ENCODE data around the gene PRRT4.

The PRRT4 gene

DNA sequence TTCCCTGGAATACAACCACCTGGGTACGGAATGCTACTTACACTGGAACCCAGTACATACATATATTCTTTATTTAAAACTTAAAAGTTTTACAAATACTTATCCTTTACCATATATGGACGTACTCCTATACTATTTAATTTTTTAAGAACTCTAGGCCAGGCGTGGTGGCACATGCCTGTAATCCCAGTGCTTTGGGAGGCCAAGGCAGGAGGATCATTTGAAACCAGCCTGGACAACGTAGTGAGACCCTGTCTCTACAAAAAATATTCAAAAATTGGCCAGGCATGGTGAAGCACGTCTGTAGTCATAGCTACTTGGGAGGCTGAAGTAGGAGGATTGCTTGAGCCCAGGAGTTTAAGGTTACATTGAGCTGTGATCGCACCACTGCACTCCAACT, 19.8 kb downstream of the PRRT4 start:
- H3K4me3 ChIP-seq (ENCODE audit: low read depth, low read length) = peak overlapping the region; percentile 99
- TF ChIP-seq, protein P1, sequence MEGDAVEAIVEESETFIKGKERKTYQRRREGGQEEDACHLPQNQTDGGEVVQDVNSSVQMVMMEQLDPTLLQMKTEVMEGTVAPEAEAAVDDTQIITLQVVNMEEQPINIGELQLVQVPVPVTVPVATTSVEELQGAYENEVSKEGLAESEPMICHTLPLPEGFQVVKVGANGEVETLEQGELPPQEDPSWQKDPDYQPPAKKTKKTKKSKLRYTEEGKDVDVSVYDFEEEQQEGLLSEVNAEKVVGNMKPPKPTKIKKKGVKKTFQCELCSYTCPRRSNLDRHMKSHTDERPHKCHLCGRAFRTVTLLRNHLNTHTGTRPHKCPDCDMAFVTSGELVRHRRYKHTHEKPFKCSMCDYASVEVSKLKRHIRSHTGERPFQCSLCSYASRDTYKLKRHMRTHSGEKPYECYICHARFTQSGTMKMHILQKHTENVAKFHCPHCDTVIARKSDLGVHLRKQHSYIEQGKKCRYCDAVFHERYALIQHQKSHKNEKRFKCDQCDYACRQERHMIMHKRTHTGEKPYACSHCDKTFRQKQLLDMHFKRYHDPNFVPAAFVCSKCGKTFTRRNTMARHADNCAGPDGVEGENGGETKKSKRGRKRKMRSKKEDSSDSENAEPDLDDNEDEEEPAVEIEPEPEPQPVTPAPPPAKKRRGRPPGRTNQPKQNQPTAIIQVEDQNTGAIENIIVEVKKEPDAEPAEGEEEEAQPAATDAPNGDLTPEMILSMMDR (IDR thresholded peaks at IDR 0.05; ENCODE audit: low read depth, low read length) = no peak
- no peak for DNase-seq
- no peaks in the 10 kb centered on the region for H3K9me3 ChIP-seq
- H3K27me3 ChIP-seq = no peaks in the 10 kb centered on the region
- H3K4me1 ChIP-seq = peaks cover 6% of the 10 kb centered on the region; the same call in 1 of the 2 replicates
- H3K36me3 ChIP-seq = peaks cover 29% of the 10 kb centered on the region

DNA sequence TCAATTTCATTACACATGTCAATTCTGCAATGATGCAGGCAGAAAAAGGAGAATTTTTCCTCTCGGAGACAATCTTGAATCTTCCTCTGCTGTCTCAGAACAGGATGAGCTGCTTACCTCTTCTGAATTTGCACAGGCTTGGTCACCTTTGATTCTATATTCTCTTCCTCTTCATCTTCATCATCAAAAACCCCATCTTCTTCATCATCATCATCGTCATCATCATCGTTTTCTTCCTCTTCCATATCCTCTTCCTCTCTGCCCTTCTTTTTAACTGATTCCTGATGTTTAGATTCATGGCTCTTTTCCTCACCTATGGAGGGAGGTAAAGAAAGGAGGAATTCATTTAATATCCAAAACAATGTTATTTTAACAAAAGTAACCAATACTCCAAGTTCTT, 25.8 kb downstream of the PRRT4 start:
- Histone ChIP-seq H3K36me3 (peaks cover 86% of the 10 kb centered on the region), H3K27me3 (no peaks in the 10 kb centered on the region), H3K9me3 (no peaks in the 10 kb centered on the region), H3K4me1 (no peaks in the 10 kb centered on the region), H3K4me3 (ENCODE audit: low read depth, low read length) (no peak overlapping the region)
- TF ChIP-seq, protein P1 (IDR thresholded peaks at IDR 0.05; ENCODE audit: low read depth, low read length) = no peak
- DNase-seq = no peak

DNA sequence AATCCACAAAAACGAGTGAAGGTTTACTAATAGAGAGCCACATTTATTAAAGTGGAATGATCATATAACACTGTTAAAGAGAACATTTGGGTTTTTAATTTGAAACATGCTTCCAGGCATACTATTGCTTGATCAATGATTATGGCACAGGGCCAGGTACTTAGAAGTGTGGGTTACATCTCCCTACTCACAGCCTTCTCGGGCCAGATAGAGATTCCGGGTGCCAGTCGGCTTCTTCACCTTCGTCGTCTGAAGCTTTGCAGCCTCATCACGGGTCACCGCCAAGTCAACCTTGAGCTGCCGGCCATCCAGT, 37.2 kb downstream of the PRRT4 start:
- Histone ChIP-seq H3K4me1 (no peaks in the 10 kb centered on the region), H3K4me3 (ENCODE audit: low read depth, low read length) (no peak overlapping the region), H3K9me3 (no peaks in the 10 kb centered on the region), H3K36me3 (peaks cover 93% of the 10 kb centered on the region), H3K27me3 (no peaks in the 10 kb centered on the region)
- TF ChIP-seq, protein P1 (IDR thresholded peaks at IDR 0.05; ENCODE audit: low read depth, low read length) = no peak
- no peak for DNase-seq

DNA sequence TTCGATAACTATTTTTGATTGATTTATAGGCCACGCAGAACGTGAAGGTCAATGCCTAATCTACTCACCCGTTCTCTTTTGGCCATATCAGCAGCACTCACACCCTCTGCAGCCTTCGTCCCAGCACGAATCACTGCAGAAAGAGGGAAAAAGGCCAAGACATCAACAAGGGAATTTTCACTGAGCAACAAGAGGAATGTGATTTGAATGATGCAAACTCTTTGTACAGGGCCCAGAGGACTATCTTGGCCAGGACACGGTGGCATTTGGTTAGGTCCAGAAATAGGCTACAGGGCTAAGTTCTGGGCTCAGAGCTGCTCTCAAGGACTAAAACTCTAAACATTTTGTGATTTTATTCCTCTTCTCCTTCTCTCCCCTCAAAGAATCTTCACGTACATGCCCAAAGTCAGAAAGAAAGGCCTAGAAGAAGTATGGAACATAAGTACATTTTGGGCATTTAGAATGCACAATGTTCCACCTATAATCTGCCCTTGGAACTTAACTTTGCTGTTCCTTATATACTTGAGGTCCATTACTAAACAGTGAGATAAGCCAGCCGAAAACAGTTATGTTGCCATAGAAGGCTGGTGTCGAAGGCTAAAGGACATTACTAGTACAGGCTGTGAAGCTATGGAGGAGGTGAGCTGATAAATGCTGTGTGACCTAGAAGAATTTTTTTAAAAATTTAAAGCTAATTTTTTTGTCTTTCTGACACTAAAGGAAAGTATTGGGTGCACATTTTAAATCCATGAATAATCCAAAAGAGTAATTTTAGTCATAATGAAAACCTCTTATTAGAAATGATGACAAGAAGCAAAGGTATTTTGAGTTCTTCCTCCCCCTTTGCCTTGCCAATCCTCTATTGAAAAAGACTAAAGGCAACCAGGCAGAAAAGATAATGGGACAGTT, 37.8 kb downstream of the PRRT4 start:
- Histone ChIP-seq H3K27me3 (no peaks in the 10 kb centered on the region), H3K4me1 (no peaks in the 10 kb centered on the region), H3K4me3 (ENCODE audit: low read depth, low read length) (no peak overlapping the region), H3K36me3 (peaks cover 93% of the 10 kb centered on the region), H3K9me3 (no peaks in the 10 kb centered on the region)
- DNase-seq = no peak
- TF ChIP-seq, protein P1 (IDR thresholded peaks at IDR 0.05; ENCODE audit: low read depth, low read length) = no peak

DNA sequence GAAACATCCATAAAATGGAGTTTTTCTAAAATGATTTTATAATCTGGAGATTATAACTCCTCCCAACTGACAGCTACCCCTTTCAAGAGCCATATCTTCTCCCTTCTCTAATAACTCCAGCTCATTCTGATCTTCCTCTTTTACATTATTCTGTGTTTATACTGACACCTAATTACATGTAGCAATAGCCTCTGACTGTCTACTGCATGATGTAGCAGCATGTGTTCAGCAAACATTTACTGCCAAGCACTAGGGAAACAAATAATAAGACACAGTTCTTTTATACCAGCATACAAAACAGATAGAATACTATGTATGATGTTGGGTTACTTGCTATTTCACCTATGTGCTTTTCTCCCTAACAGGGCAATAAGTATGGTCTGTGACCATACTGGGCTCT, 38.5 kb downstream of the PRRT4 start:
- no peaks in the 10 kb centered on the region for H3K9me3 ChIP-seq
- DNase-seq = no peak
- TF ChIP-seq, protein P1 (IDR thresholded peaks at IDR 0.05; ENCODE audit: low read depth, low read length) = no peak
- H3K36me3 ChIP-seq = peaks cover 92% of the 10 kb centered on the region
- no peaks in the 10 kb centered on the region for H3K27me3 ChIP-seq
- no peaks in the 10 kb centered on the region for H3K4me1 ChIP-seq
- no peak overlapping the region for H3K4me3 ChIP-seq (ENCODE audit: low read depth, low read length)

DNA sequence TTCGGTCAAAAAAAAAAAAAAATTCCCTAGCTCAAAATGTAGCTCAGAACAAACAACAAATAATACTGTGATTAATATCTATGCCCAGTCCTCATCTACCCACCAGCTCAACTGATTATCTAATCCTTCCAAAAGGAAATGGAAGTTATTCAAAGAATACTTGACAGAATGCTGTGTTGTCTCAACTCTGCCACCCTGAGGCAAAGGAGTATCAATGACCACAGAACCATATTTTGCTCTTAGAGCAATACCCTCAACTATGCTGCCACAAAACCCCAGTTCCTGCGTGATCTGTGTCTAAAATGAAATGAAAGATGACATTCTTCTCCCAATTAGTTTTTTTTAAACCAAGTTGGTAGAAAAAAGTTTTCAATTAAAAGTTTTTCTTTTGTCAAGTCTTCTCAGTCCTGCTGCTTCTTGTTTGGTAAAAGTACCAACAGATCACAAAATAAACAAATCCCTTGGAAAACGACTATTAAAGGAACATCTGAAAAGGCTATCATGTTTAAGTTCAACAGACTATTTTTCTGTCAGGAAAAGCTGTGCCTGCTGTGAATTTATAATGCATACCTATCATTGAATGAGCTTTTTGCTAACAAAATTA, 39.3 kb downstream of the PRRT4 start:
- H3K36me3 ChIP-seq = peaks cover 92% of the 10 kb centered on the region
- no peaks in the 10 kb centered on the region for H3K4me1 ChIP-seq
- TF ChIP-seq, protein P1 (IDR thresholded peaks at IDR 0.05; ENCODE audit: low read depth, low read length) = peak; percentile 72
- H3K4me3 ChIP-seq (ENCODE audit: low read depth, low read length) = no peak overlapping the region
- H3K27me3 ChIP-seq = no peaks in the 10 kb centered on the region
- peak; percentile 28 for DNase-seq
- no peaks in the 10 kb centered on the region for H3K9me3 ChIP-seq

All from BE2C (cell line).